Gastrocnemius medialis (tissue), 4 donors: ENCODE data around the gene CSPG4.

Source experiments
- CTCF ChIP-seq, 5 experiments: fragments of 450-650 bp in 3 of 5; fragments of 200-600 bp in 2 of 5; sonication (generic) in 2 of 5; IDR thresholded peaks in 4 of 5; conservative IDR thresholded peaks in 1 of 5; 1 replicate in 4 of 5; 2 replicates in 1 of 5; pipeline ENCODE4 v1.5.1; 2016 to 2019; ENCODE audit warnings: antibody characterized with exemption in 5 of 5, mild to moderate bottlenecking in 3 of 5, moderate library complexity in 3 of 5
- POLR2A ChIP-seq, 2 donors: fragments of 450-650 bp; IDR thresholded peaks; one replicate each; pipeline ENCODE4 v1.6.1; 2017; ENCODE audit warnings: antibody characterized with exemption in 2 of 2, mild to moderate bottlenecking in 2 of 2, moderate library complexity in 2 of 2

GRCh38 chr15:75654201-75654907 is 58.3 kb downstream of the CSPG4 start:
- TF ChIP-seq CTCF (IDR thresholded peaks at IDR 0.05 in 4 of 5, conservative IDR thresholded peaks at IDR 0.05 in 1 of 5) (no peak), POLR2A (IDR thresholded peaks at IDR 0.05) (no peak)
